SK-N-SH treated with all-trans-retinoic acid at 6 μM for 48 hours (cell line): ENCODE measurements around the gene GTF2IRD1.

ENCODE experiments used
- ATAC-seq: fragments of 200-7000 bp; cut with Tn5 transposase; 3 replicates; pipeline ENCODE4 v1.9.1; 2020; ENCODE audit warnings: mild to moderate bottlenecking, moderate library complexity
- ARNTL ChIP-seq: fragments of 450-650 bp; formaldehyde crosslinking; IDR thresholded peaks from 2 replicates; pipeline ENCODE4 v1.5.0; 2020; ENCODE audit warnings: low read depth, mild to moderate bottlenecking, moderate library complexity, borderline replicate concordance
- BACH2 ChIP-seq: fragments of 250-450 bp; sonication (Bioruptor Pico); IDR thresholded peaks from 2 replicates; pipeline ENCODE4 v1.9.0; 2021; ENCODE audit warnings: mild to moderate bottlenecking, borderline replicate concordance
- CSDC2 ChIP-seq: fragments of 250-450 bp; sonication (Bioruptor Pico); IDR thresholded peaks from 2 replicates; pipeline ENCODE4 v1.5.0; 2020; ENCODE audit warnings: mild to moderate bottlenecking, moderate library complexity
- ESRRG ChIP-seq: fragments of 250-450 bp; sonication (Bioruptor Pico); IDR thresholded peaks from 2 replicates; pipeline ENCODE4 v1.6.1; 2021; ENCODE audit warnings: mild to moderate bottlenecking
- GLIS3 ChIP-seq: fragments of 250-450 bp; sonication (Bioruptor Pico); IDR thresholded peaks from 2 replicates; pipeline ENCODE4 v1.5.0; 2020; ENCODE audit warnings: mild to moderate bottlenecking, moderate library complexity
- ISL1 ChIP-seq: fragments of 250-450 bp; sonication (Bioruptor Pico); IDR thresholded peaks from 2 replicates; pipeline ENCODE4 v2.1.2; 2022; ENCODE audit warnings: mild to moderate bottlenecking, moderate library complexity
- OSR1 ChIP-seq: fragments of 250-450 bp; sonication (Bioruptor Pico); IDR thresholded peaks from 2 replicates; pipeline ENCODE4 v1.8.0; 2022; ENCODE audit warnings: moderate library complexity, mild to moderate bottlenecking, inconsistent platforms
- PPARA ChIP-seq: fragments of 250-450 bp; sonication (Bioruptor Pico); IDR thresholded peaks from 2 replicates; pipeline ENCODE4 v1.5.0; 2020; ENCODE audit warnings: mild to moderate bottlenecking, borderline replicate concordance
- RARB ChIP-seq: fragments of 250-450 bp; sonication (Bioruptor Pico); IDR thresholded peaks from 2 replicates; pipeline ENCODE4 v1.8.0; 2021; ENCODE audit warnings: mild to moderate bottlenecking, moderate library complexity
- SNAI2 ChIP-seq: fragments of 250-450 bp; sonication (Bioruptor Pico); IDR thresholded peaks from 2 replicates; pipeline ENCODE4 v1.5.0; 2020; ENCODE audit warnings: mild to moderate bottlenecking, moderate library complexity
- TCF4 ChIP-seq: fragments of 250-450 bp; sonication (Bioruptor Pico); IDR thresholded peaks from 2 replicates; pipeline ENCODE4 v1.8.0; 2021; ENCODE audit warnings: mild to moderate bottlenecking, moderate library complexity, borderline replicate concordance
- TOX ChIP-seq: fragments of 250-450 bp; sonication (Bioruptor Pico); IDR thresholded peaks from 2 replicates; pipeline ENCODE4 v1.8.0; 2021; ENCODE audit warnings: mild to moderate bottlenecking, moderate library complexity, borderline replicate concordance
- ZC3H10 ChIP-seq: fragments of 250-450 bp; sonication (Bioruptor Pico); IDR thresholded peaks from 2 replicates; pipeline ENCODE4 v1.5.1; 2021; ENCODE audit warnings: mild to moderate bottlenecking, moderate library complexity
- ZFP3 ChIP-seq: fragments of 250-450 bp; sonication (Bioruptor Pico); IDR thresholded peaks from 2 replicates; pipeline ENCODE4 v1.5.0; 2020; ENCODE audit warnings: mild to moderate bottlenecking, moderate library complexity
- ZFP30 ChIP-seq: fragments of 450-650 bp; formaldehyde crosslinking; IDR thresholded peaks from 2 replicates; pipeline ENCODE4 v1.5.0; 2022; ENCODE audit warnings: mild to moderate bottlenecking, moderate library complexity
- ZNF70 ChIP-seq: fragments of 450-650 bp; formaldehyde crosslinking; IDR thresholded peaks from 2 replicates; pipeline ENCODE4 v1.5.0; 2020; ENCODE audit warnings: mild to moderate bottlenecking, moderate library complexity
- ZNF8 ChIP-seq: fragments of 450-650 bp; formaldehyde crosslinking; IDR thresholded peaks from 2 replicates; pipeline ENCODE4 v1.5.0; 2020; ENCODE audit warnings: mild to moderate bottlenecking, moderate library complexity
- TF ChIP-seq, protein P1 (sequence below): fragments of 250-450 bp; sonication (Bioruptor Pico); IDR thresholded peaks from 2 replicates; pipeline ENCODE4 v1.8.0; 2020; ENCODE audit warnings: mild to moderate bottlenecking, moderate library complexity, borderline replicate concordance
- TF ChIP-seq, protein P2 (sequence below): fragments of 250-450 bp; sonication (Bioruptor Pico); IDR thresholded peaks from 2 replicates; pipeline ENCODE4 v1.5.1; 2020; ENCODE audit warnings: low read depth, mild to moderate bottlenecking, moderate library complexity
- TF ChIP-seq, protein P3 (sequence below): fragments of 250-450 bp; sonication (Bioruptor Pico); IDR thresholded peaks from 2 replicates; pipeline ENCODE4 v1.5.1; 2021; ENCODE audit warnings: mild to moderate bottlenecking, moderate library complexity
- TF ChIP-seq, protein P4 (sequence below): fragments of 250-450 bp; sonication (Bioruptor Pico); IDR thresholded peaks from 2 replicates; pipeline ENCODE4 v1.8.0; 2021; ENCODE audit warnings: low read depth, mild to moderate bottlenecking, moderate library complexity, borderline replicate concordance
- TF ChIP-seq, protein P5 (sequence below): fragments of 250-450 bp; sonication (Bioruptor Pico); IDR thresholded peaks from 2 replicates; pipeline ENCODE4 v1.5.0; 2020; ENCODE audit warnings: mild to moderate bottlenecking, moderate library complexity

The GTF2IRD1 gene

DNA sequence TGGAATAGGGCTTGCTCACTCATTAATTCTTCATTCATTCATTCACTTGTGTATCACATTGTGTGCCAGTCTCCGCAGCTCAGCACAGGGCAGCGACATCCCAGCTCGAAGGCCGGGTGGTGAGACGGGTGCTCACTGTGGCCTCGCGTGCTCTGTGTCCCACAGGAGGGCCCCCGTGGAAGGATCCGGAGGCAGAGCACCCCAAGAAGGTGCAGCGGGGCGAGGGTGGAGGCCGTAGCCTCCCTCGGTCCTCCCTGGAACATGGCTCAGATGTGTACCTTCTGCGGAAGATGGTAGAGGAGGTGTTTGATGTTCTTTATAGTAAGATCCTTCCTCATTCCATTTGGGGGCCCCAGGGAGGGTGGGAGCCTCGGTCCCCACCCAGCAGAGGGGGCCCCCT is 61.6 kb downstream of the GTF2IRD1 start (continued):
- TF ChIP-seq, protein P1, sequence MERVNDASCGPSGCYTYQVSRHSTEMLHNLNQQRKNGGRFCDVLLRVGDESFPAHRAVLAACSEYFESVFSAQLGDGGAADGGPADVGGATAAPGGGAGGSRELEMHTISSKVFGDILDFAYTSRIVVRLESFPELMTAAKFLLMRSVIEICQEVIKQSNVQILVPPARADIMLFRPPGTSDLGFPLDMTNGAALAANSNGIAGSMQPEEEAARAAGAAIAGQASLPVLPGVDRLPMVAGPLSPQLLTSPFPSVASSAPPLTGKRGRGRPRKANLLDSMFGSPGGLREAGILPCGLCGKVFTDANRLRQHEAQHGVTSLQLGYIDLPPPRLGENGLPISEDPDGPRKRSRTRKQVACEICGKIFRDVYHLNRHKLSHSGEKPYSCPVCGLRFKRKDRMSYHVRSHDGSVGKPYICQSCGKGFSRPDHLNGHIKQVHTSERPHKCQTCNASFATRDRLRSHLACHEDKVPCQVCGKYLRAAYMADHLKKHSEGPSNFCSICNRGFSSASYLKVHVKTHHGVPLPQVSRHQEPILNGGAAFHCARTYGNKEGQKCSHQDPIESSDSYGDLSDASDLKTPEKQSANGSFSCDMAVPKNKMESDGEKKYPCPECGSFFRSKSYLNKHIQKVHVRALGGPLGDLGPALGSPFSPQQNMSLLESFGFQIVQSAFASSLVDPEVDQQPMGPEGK (CRISPR knock-in tag), result no peak
- TF ChIP-seq ISL1 (CRISPR knock-in tag) (no peak), TOX (no peak), TCF4 (CRISPR knock-in tag) (no peak)

DNA sequence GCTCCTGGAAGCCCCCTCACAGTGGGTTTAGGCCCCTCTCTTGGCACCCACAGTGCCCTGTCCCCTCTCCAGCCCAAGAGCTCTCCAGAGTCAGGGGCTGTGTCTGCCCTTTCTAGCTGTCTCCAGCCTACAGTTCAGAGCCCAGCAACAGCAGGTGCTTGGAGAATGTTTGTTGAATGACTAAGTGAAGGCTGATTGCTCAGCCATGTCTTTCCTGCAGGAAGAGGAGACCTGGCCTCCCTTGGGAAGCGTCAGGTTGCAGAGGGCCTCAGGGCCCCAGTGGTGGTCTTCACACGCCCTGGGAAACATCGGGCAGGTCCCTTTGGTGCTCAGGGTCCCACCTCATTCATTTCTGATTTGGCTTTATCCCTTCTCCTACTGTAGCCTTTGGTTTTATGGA is 62.5 kb downstream of the GTF2IRD1 start:
- ATAC-seq, result no peak
- TF ChIP-seq PPARA (CRISPR knock-in tag) (no peak), ZC3H10 (CRISPR knock-in tag) (no peak), ZNF70 (no peak), ZFP30 (CRISPR knock-in tag) (no peak), ESRRG (CRISPR knock-in tag) (no peak), ZNF8 (no peak), BACH2 (no peak), ISL1 (CRISPR knock-in tag) (no peak), GLIS3 (no peak), RARB (CRISPR knock-in tag) (no peak), OSR1 (CRISPR knock-in tag) (no peak), CSDC2 (CRISPR knock-in tag) (no peak), ARNTL (no peak), TOX (no peak), SNAI2 (CRISPR knock-in tag) (no peak)
- TF ChIP-seq, protein P2, sequence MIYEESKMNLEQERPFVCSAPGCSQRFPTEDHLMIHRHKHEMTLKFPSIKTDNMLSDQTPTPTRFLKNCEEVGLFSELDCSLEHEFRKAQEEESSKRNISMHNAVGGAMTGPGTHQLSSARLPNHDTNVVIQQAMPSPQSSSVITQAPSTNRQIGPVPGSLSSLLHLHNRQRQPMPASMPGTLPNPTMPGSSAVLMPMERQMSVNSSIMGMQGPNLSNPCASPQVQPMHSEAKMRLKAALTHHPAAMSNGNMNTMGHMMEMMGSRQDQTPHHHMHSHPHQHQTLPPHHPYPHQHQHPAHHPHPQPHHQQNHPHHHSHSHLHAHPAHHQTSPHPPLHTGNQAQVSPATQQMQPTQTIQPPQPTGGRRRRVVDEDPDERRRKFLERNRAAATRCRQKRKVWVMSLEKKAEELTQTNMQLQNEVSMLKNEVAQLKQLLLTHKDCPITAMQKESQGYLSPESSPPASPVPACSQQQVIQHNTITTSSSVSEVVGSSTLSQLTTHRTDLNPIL (CRISPR knock-in tag), result no peak
- TF ChIP-seq, protein P3, sequence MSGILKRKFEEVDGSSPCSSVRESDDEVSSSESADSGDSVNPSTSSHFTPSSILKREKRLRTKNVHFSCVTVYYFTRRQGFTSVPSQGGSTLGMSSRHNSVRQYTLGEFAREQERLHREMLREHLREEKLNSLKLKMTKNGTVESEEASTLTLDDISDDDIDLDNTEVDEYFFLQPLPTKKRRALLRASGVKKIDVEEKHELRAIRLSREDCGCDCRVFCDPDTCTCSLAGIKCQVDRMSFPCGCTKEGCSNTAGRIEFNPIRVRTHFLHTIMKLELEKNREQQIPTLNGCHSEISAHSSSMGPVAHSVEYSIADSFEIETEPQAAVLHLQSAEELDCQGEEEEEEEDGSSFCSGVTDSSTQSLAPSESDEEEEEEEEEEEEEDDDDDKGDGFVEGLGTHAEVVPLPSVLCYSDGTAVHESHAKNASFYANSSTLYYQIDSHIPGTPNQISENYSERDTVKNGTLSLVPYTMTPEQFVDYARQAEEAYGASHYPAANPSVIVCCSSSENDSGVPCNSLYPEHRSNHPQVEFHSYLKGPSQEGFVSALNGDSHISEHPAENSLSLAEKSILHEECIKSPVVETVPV (CRISPR knock-in tag), result no peak
- TF ChIP-seq, protein P4, sequence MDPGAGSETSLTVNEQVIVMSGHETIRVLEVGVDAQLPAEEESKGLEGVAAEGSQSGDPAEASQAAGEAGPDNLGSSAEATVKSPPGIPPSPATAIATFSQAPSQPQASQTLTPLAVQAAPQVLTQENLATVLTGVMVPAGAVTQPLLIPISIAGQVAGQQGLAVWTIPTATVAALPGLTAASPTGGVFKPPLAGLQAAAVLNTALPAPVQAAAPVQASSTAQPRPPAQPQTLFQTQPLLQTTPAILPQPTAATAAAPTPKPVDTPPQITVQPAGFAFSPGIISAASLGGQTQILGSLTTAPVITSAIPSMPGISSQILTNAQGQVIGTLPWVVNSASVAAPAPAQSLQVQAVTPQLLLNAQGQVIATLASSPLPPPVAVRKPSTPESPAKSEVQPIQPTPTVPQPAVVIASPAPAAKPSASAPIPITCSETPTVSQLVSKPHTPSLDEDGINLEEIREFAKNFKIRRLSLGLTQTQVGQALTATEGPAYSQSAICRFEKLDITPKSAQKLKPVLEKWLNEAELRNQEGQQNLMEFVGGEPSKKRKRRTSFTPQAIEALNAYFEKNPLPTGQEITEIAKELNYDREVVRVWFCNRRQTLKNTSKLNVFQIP (CRISPR knock-in tag), result no peak
- TF ChIP-seq, protein P5, sequence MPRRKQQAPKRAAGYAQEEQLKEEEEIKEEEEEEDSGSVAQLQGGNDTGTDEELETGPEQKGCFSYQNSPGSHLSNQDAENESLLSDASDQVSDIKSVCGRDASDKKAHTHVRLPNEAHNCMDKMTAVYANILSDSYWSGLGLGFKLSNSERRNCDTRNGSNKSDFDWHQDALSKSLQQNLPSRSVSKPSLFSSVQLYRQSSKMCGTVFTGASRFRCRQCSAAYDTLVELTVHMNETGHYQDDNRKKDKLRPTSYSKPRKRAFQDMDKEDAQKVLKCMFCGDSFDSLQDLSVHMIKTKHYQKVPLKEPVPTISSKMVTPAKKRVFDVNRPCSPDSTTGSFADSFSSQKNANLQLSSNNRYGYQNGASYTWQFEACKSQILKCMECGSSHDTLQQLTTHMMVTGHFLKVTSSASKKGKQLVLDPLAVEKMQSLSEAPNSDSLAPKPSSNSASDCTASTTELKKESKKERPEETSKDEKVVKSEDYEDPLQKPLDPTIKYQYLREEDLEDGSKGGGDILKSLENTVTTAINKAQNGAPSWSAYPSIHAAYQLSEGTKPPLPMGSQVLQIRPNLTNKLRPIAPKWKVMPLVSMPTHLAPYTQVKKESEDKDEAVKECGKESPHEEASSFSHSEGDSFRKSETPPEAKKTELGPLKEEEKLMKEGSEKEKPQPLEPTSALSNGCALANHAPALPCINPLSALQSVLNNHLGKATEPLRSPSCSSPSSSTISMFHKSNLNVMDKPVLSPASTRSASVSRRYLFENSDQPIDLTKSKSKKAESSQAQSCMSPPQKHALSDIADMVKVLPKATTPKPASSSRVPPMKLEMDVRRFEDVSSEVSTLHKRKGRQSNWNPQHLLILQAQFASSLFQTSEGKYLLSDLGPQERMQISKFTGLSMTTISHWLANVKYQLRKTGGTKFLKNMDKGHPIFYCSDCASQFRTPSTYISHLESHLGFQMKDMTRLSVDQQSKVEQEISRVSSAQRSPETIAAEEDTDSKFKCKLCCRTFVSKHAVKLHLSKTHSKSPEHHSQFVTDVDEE (CRISPR knock-in tag), result no peak
- TF ChIP-seq, protein P1 (CRISPR knock-in tag), result no peak

DNA sequence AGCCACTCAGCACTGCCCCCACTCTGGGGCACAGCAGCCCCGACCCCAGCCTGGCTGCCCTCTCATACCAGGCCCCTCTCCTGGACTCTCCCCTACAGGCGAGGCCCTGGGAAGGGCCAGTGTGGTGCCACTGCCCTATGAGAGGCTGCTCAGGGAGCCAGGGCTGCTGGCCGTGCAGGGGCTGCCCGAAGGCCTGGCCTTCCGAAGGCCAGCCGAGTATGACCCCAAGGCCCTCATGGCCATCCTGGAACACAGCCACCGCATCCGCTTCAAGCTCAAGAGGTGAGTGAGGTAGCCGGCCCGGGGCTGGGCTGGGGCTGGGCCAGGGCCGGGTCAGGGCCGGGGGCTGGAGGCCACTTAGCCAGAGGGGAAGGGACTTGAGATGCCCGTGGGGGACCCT is 64.3 kb downstream of the GTF2IRD1 start:
- no peak for TF ChIP-seq ISL1 (CRISPR knock-in tag)
- TF ChIP-seq TCF4 (CRISPR knock-in tag), result no peak
- no peak for TF ChIP-seq ZFP30 (CRISPR knock-in tag)
- no peak for TF ChIP-seq GLIS3
- no peak for TF ChIP-seq SNAI2 (CRISPR knock-in tag)
- no peak for TF ChIP-seq CSDC2 (CRISPR knock-in tag)
- no peak for TF ChIP-seq OSR1 (CRISPR knock-in tag)
- TF ChIP-seq ZNF8, result no peak
- TF ChIP-seq, protein P2 (CRISPR knock-in tag), result no peak
- TF ChIP-seq ZFP3, result no peak
- TF ChIP-seq, protein P1 (CRISPR knock-in tag), result no peak
- no peak for TF ChIP-seq ESRRG (CRISPR knock-in tag)
- no peak for ATAC-seq
